Loucy (cell line): Measurements from ENCODE around the gene ACAP2.

Experiments used
- EZH2phosphoT487 ChIP-seq: fragments of 200-600 bp; IDR thresholded peaks from 2 replicates; pipeline ENCODE4 v1.6.1; 2018; ENCODE audit warnings: antibody characterized with exemption, mild to moderate bottlenecking, moderate library complexity, borderline replicate concordance
- TF ChIP-seq, protein P1 (sequence below): fragments of 200-600 bp; sonication (generic); conservative IDR thresholded peaks from 2 replicates; pipeline ENCODE4 v1.5.1; 2014; ENCODE audit warnings: mild to moderate bottlenecking, antibody characterized with exemption, low read length

DNA sequence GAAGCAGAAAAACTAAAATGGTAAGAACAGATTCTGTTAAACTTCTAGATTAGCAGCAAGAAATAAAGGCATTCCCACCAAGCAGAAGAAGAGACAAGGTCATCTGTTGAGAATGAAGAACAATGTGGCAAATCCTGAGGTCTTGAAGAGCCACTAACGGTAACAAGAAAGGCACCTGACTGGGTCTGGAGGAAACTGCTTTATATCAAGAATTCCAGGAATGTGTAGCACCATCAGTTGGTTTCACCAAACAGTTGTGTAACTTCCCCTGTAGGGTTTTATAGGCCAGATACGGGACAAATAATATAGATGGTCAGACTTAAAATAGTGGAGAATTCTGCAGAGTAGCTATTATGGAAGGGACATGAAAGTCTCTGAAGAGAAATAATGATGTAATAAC is 57.3 kb downstream of the ACAP2 start:
- TF ChIP-seq, protein P1, sequence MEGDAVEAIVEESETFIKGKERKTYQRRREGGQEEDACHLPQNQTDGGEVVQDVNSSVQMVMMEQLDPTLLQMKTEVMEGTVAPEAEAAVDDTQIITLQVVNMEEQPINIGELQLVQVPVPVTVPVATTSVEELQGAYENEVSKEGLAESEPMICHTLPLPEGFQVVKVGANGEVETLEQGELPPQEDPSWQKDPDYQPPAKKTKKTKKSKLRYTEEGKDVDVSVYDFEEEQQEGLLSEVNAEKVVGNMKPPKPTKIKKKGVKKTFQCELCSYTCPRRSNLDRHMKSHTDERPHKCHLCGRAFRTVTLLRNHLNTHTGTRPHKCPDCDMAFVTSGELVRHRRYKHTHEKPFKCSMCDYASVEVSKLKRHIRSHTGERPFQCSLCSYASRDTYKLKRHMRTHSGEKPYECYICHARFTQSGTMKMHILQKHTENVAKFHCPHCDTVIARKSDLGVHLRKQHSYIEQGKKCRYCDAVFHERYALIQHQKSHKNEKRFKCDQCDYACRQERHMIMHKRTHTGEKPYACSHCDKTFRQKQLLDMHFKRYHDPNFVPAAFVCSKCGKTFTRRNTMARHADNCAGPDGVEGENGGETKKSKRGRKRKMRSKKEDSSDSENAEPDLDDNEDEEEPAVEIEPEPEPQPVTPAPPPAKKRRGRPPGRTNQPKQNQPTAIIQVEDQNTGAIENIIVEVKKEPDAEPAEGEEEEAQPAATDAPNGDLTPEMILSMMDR: no peak
- no peak for TF ChIP-seq EZH2phosphoT487
